Activated CD4-positive, CD25-positive, alpha-beta regulatory T cell treated with anti-CD3 and anti-CD28 coated beads, Interleukin-2, amount 50 U/mL, for 16 hours (primary cell): ENCODE measurements around the gene ZNF536.

Source experiments
- DNase-seq: peaks from one replicate; pipeline ENCODE4 v3.0.0-alpha.2; 2020; ENCODE audit warnings: low read depth, low spot score

Gene ZNF536

DNA sequence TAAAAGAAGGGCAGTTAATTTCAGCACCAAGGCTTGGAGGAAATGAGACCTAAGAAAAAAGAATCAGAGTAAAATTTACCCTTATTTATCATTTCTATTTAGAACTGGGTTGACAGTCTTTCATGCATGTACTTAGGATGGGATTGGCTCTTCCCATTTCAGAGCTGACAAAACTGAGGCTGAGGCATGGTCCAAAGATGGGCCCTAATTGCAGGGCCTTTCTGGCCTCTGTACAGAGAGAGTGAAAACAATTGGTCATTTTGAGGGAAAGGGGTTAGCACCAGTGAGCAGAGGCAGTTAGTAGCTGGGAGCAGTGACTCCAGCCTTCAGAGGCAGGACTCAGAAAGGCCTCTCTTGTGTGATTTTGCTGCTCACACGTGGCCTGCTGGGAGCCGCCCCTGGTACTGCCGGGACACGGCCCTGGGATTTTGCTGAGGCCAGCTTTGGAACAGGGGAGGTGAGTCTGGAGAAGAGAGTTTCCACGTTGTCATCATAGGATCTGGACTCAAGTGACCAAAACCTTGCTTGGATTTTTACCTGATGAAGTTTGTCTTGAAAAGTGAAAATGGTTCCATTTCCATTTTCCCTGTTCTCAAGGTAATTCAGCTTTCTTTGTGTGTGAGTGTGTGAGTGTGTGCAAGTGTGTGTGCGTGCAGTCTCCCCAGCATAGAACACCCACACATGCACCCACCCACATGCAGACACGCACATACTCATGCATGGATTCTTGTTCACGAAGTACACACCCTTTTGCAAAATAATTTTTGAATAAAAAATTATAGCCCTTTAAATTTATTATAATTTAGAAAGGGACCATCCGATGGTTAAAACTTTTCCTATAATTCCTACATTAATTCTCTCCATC lies at the start of gene ZNF536:
Gene ZNF536 (plus strand): TSS at position 425 of the 865 bp plus-strand sequence. CDS start 71,179 bp downstream, outside the sequence.
- no peak for DNase-seq

DNA sequence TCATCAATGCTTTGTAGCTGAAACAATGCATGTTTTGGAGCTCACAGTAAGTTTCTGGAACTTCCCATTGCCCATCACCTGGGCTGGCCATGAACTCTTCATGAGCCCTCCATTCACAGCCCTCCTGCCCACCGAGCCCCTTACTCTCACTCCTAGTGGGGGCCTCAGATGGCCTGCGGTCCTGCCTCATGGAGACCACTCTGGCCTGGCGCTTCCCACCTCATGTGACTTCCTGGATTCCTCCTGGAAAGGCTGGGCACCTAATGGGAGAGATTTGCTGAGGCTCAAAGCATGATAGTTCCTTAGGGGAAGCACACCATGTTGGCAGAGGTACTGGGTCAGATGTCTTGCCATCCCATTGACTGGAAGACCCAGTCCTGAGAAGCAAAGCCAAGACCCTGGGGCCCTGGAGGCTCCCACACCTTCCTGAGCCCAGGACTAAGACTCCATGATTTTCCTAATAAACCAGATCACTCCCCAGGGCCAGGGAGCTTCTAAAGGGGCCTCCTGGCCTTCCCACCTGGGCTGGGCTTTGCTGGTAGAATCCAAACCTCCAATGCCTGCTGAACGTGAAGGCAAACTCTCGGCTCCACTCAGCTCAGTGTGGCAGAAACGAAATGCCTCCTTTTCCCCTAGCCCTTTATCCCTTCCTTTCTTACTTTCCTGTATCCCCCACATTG lies 49.4 kb upstream of the ZNF536 start:
- no peak for DNase-seq

DNA sequence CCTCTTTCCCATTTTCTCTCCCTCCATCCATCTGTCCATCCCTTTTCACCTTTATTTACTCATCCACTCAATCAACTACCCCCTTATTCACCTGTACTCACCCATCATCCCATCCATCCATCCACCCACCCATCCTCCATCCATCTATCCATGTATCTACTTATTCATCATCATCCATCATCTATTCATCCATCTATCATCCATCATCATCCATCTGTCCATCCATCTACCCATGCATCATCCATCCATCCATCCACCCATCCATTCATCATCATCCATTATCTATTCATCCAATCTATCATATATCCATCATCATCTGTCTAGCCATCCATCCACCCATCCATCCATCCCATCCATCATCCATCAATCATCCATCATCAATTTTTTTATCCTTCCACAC lies 48.3 kb upstream of the ZNF536 start:
- no peak for DNase-seq

DNA sequence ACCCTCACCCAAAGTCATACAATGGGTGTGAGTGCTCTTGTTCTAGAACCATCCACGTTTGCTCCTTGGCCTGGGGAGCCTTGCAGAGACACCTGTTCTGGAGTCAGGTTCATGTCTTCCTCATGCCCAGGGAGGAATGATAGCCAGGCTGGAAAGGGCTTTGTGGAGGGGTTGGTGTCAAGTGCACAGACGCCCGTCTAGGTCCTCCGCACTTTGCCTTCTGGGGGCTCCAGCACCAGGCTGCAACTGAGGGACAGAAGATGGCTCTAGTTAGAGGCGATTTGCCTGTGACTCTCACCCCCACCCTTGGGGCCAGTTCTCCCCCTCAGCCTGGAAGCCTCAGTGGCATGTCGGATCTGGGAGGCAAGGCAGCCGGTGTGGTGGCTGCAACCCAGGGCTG lies 47.2 kb upstream of the ZNF536 start:
- DNase-seq: no peak

DNA sequence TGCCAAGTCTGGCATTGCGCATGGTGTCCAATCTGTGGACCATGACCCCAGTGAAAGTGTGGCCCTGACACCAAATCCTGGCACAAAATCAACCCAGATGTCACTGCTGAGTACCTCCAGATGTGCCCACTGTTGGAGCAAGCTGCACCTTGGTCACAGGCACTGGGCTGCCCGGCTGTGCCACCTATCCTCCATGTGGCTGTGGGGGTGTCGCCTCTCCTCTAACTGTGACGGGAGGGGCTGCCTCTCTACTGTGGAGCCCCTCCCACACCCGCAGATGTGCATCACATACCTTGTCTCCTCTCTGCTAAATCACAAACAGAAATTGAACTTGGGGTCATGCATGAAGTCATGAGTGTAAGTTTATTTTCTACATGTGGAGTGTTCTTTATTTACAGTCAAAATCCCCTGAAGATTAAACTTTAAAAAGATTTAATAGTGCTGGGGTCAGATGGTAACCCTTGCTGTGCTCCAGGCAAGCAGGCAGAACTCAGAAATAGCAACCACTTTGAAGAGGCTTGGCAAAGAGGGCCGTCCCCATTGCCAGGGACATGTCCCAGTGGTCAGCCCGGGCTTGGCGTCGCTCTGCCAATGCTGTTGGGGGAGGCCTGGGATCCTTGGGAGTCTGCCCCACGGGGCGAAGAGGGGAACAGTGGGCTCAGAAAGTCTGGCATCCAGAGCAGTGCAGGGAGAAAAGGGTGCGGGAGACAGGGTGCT lies 46.4 kb upstream of the ZNF536 start:
- DNase-seq: no peak

DNA sequence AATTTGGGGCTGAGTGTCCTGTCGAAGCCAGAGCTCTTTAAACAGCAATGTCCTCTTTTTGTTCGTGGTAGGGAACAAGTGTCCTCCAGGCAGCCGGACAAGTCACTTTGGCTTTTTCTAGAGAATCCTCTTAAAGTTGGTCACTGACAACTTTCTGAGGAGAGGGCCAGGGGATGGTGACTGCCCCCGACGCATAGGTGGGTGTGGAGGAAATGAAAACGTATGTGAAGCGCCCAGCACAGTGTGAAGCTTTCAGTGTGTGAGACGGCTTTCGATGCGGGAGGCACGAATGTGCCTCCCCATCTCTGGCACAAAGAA lies 45.8 kb upstream of the ZNF536 start:
- DNase-seq: no peak

DNA sequence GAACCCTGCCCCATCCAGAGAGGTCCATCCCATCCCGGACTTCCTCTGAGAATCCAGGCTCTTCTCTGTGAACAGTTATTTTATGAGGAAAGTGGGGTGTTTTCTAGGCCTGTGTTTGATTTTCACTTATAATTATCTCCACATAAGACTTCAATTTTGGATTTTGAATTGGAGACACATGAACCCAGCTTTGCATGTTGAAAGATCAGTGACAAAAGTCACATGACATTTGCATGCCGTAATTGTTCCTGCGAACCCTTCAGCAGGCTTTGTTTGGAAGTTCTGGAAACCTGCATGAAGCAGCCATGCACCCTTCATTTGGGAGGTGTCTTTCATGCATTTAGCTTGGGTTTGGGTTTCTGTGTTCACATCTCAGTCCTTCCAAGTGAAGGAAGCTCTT lies 44.9 kb upstream of the ZNF536 start:
- no peak for DNase-seq

DNA sequence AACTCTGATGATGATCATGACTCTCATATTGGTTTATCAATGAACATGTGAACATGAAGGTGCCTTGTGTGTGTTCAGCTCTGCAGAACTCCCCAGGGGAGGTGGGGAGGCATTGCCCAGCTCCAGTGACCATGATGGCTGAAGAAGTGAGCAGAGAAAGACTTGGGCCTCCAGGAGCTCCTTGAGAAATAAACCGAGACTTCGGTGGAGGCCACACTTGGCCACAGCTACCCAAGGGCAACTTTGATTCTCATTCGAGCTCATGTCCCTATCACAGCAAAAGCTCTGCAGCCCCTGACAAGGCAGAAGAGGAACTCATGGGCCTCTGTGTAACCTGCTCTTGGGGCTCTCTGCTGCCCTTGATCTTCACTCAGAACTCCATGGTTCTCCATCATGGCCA lies 44.1 kb upstream of the ZNF536 start:
- no peak for DNase-seq

DNA sequence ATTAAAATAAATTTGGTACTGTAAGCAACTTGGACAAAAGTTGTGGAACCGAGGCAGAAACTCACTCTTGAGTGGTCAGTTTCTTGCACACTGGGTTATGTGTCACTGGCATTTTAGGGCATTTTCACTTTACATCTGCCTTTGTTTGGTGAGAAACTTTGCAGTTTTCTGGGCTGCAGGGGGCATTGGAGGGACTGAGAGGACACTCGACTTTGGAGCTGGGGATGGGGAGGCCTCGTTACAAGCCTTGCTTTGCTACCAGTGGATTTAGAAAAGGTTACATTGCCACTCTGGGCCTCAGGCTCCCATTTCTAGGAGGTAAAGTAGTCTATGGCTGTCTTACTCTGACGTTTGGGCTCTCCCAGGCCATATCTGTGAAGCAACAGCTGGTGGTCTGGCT lies 41.9 kb upstream of the ZNF536 start:
- no peak for DNase-seq

DNA sequence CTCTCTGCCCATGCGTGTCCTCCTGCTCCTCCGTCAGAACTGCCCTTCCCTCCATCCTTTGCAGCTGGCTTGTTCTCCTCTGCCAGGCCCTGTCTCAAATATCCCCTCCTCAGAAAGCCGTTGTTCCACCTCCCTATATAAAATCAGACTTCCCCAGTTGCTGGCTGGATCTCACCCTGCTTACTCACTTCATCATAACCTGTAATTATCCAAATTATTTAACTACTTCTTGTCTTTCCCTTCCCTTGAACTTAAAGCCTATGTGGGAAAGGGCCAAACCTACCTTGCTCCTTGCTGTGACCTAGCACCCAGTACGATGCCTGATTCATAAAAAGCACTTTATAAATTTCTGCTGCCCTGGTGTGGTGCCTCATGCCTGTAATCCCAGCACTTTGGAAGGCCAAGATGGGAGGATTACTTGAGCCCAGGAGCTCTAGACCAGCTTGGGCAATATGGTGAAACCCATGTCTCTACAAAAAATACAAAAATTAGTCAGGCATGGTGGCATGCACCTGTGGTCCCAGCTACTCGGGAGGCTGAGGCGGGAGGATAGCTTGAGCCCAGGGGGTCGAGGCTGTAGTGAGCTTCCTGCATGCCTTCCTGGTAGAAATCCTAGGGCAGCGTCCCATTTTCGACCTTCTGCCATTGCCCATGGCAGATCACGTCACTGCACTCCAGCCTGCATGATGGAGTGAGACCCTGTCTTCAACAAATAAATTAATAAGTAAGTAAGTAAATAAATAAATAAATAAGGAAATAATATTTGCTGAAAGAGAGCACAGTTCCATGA lies 39.5 kb upstream of the ZNF536 start:
- DNase-seq: no peak

DNA sequence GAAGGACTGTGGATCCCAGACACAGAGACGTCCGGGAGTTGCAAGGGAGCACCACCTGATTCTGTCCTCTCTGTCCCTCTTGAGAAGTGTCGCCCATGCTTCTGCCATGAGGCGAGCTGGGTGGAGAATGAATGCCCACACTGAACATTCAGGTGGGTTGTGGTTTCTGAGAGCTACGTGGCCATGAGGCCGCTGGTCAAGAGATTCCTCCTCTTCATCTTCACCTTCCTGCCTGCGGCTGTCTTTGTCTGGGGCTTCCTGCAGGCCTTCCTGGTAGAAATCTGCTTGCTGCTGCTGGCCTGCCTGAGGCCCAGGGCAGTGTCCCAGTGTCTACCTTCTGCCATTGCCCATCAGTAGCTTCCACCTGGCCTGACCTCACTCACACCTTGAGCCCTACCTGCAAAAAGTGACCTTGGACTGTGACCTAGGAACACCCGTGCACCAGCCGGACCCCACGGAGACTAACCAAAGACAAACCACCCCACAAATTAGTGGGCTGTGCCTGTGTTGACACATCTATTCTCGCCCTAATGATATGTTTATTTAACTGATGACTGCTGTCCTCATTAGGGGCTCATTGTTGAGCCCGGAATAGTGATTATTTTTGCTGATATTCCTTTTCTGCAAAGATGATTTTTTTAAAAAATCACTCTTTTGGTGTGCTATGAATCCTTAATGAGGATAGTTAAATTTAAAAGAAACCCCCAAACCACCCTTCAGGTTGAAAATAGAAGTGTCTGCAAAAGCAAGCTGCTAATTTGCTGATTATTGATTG lies 38.7 kb upstream of the ZNF536 start:
- DNase-seq: no peak

DNA sequence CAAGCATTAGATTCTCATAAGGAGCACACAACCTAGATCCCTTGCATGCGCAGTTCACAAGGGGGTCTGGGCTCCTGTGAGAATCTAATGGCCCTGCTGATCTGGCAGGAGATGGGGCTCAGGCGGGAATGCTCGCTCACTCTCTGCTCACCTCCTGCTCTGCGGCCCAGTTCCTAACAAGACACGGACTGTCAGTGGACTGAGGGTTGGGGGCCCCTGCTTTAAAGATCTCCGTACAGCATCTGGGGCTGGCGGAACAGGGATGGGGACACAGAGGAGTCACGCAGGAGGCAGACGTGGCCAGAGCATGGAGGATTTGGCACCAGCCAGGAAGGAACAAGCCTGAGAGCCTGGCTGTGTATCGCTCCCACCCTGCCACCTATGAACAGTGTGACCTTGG lies 37.3 kb upstream of the ZNF536 start:
- DNase-seq: no peak

DNA sequence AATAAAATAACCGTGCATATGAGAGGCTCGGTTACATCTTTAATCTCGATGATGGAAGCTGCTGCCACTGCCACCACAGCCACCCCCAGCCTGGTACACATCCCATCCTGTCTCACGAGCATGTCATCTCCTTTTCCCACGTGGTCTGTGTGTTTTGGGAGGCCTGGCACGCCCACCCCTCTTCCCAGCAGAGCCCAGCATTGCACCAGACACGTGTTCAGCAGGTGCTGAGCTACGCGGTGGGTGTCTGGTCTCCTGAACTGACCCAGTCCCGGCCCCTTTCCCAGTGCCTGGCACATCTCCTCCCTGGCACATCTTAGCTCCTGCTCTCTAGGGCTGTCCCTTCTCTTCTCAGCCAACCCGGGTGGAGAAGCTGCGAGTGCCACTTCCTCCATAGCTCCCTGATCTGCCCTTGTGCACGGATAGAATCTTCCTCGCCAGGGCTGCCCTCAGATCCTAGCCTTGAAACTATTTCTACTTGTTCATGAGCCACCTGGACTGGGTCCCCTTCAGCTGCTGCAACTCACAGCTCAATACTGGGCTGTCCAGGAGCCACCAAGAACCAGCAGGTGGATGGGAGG lies 36.8 kb upstream of the ZNF536 start:
- DNase-seq: no peak

DNA sequence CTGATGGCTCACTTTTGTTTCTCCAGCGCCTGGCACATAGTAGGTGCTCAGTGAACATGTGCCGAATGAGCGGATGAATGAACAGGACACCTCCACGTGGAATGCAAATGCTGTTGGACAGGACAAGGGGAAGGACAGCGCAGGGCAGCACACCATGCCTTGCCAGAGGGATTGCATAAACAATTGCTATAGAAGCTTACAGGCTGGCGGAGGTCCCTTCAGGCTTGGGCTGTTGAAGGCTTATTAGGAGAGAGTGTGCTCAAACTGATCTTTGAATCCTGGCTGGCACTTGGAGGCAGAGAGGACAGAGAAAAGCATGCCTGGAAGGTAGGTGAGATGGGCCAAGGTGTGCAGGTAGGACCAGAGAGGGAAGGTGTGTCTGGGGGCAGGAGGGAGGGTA lies 35.9 kb upstream of the ZNF536 start:
- DNase-seq: no peak

DNA sequence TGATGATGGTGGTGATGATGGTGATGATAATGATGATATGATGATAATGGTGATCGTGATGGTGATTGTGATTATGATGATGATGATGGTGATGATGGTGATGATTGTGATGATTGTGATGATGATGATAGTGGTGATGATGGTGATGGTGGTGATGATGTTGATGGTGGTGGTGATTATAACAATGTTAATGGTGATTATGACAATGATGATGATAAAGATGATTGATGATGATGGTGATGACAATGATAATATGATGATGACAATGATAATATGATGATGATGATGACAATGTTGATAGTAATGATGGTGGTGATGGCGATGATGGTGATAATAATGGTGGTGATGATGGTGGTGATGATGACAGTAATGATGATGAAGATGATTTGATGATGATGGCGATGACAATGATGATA lies 34.1 kb upstream of the ZNF536 start:
- no peak for DNase-seq

DNA sequence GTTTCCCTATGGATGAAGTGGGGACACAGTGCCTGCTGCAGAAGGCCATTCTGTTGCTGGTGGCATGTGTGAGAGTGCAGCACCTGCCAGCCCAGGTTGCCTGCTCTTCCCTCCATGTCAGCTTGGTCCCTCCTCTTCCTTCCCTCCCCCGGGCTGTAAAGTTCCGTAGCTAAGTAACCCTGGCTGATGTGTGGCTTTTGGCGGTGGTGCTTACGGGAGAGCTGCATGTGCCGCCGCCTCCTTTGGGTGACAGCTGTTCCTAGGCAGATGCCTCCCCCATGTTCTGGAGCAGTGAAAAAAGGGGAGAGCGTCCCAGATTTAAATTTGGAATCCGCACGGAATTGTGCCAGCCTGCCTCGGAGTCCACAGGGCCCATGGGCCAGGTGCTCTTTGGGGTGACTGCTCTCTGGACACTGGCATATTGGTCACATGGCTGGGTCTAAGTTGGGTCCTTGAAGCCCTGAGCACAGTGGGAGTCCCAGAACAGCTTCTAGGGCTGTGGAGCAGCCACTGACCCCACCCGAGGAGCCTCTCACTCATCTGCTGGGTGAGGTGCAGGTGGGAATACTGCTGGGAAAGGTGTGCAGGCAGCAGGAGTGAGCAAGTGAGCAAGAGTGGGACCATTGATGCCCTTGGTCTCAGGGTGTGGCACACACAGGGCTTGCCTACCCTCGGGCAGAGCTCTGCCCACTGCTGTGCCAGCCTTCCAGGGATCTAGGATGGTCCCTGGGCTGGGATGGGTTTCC lies 33.1 kb upstream of the ZNF536 start:
- no peak for DNase-seq

DNA sequence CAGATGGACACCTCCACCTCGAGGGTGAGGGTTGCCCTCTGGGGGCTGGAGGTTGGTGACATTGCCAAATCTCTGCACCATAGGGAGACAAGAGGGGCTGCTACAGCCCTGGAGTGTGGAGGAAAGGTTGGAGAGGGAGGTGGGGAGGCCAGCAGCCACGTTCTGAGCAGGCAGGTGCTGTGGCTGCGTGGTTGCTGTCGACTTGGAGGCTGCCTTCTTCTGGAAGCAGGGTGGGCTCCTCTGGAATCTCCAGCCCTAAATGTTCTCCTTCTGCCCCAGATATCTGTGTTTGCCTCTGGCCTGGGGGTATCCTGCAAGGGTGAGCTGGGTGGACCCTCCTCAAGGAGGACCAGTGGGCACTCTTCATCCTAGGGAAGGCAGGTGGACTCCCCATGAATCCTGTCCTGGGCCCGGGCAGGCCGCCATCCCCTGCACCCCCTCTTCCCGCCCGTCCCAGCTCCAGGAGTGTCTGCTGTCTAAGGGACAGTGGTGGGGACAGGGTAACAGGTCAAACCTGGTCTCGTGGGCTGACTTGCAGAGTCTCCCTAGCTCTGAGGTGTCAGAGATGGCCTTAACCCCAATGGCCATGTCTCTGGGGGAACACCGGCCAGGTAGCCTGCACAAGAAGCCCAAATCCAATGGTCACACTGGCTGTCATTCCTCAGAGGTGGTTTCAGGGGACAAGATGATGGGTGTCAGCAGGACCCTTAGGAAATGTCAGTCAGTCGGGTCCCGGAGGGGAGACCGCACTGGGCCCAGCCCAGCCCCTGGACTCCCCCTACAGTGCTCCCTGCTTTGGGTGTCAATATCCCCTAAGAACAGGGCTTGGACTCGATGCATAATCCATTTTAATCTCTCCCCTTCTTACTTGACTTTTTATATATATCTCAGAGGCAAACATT lies 32.3 kb upstream of the ZNF536 start:
- no peak for DNase-seq

DNA sequence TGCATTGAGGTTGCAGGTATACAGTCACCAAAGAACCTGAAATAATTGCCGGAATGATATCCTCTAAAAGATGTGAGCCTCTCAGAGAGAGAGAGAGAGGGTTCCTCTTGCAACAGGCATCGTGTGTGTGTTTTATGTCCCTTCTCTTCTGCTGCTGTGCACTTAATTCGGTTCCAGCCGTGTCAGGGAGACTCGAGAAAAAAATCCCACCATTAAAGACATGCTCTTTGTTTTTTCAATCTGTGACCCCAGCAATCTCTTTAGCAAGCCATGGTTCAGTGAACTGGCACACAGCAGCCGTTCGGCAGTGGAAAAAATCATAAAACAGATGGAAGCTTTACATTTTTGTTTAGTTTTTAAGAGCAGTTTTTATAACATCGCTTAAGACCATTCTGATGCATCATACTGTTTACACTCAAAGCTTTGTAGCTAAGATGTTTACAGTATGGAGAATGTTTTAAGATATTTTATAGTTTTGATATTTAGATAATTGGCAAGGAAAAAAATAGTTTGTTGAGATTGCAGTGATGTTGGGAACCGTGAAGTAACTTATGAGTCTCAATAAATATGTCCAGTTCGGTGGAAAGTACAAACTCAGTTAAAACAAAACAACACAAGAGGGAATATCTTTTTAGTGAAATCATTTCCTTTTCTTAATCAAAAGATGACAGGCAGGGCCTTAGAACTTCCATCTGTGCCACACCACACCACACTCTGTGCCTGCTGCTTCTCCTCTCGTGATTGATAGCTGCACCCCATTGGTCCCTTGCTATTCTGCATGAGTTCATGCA lies 31.2 kb upstream of the ZNF536 start:
- DNase-seq: no peak
